ENCODE data around the gene UBASH3A. TPM values are rescaled to one million over a fixed set of nuclear protein-coding genes. Genes with fewer than 3 reads are reported as not detected.
"Not testable (repeated sequence)": the region's sequence is repeated elsewhere in the genome, so short reads cannot be mapped to it uniquely, and the experiment has no call there.

The UBASH3A gene
- total RNA-seq, 2 experiments from 2014 or later, result not detected

GRCh38 chr21:42407476-42407875 is 3.8 kb downstream of the UBASH3A start:
- intact Hi-C loops (cut with micrococcal nuclease; ENCODE audit: unreplicated experiment), result no loop called here
- POLR2A ChIA-PET, result no interaction called here
- TF ChIP-seq EZH2phosphoT487 (IDR thresholded peaks at IDR 0.05; ENCODE audit: borderline replicate concordance, low read depth, low read length) (no peak), CTCF (conservative IDR thresholded peaks at IDR 0.05; ENCODE audit: low read length) (no peak)
- Histone ChIP-seq H3K4me2 (ENCODE audit: low read length) (no peak overlapping the region), H3K9me3 (ENCODE audit: low read length) (no peaks in the 10 kb centered on the region), H3K9me2 (ENCODE audit: insufficient read depth, low read length) (no peaks in the 10 kb centered on the region), H4K20me1 (ENCODE audit: insufficient read depth, low read length) (no peaks in the 10 kb centered on the region), H3K36me3 (ENCODE audit: insufficient read depth, low read length) (no peaks in the 10 kb centered on the region), H3K79me2 (ENCODE audit: insufficient read depth, low read depth, low read length) (no peaks in the 10 kb centered on the region), H3K4me3 (ENCODE audit: low read depth, low read length, poor library complexity, severe bottlenecking) (no peak overlapping the region), H3K4me1 (ENCODE audit: insufficient read depth, low read length, poor library complexity, severe bottlenecking) (peaks cover 9% of the 10 kb centered on the region), H2AFZ (ENCODE audit: low read length) (no peak overlapping the region), H3K27ac (ENCODE audit: low read depth, low read length, poor library complexity, severe bottlenecking) (no peak overlapping the region)
- CTCF ChIA-PET (ENCODE audit: unreplicated experiment), result no interaction called here
- no peak for DNase-seq (ENCODE audit: low spot score)
- no TSS peak for BruUV-seq (replicated peaks)

GRCh38 chr21:42408718-42409117 is 5.0 kb downstream of the UBASH3A start:
- DNase-seq (ENCODE audit: low spot score); POLR2A ChIA-PET; CTCF ChIA-PET (ENCODE audit: unreplicated experiment); intact Hi-C loops (cut with micrococcal nuclease; ENCODE audit: unreplicated experiment); BruUV-seq (replicated peaks); H3K36me3 ChIP-seq (ENCODE audit: insufficient read depth, low read length); H3K9me3 ChIP-seq (ENCODE audit: low read length); H3K9me2 ChIP-seq (ENCODE audit: insufficient read depth, low read length); H4K20me1 ChIP-seq (ENCODE audit: insufficient read depth, low read length); H3K4me2 ChIP-seq (ENCODE audit: low read length); H2AFZ ChIP-seq (ENCODE audit: low read length); H3K4me3 ChIP-seq (ENCODE audit: low read depth, low read length, poor library complexity, severe bottlenecking); H3K27ac ChIP-seq (ENCODE audit: low read depth, low read length, poor library complexity, severe bottlenecking); H3K4me1 ChIP-seq (ENCODE audit: insufficient read depth, low read length, poor library complexity, severe bottlenecking); H3K79me2 ChIP-seq (ENCODE audit: insufficient read depth, low read depth, low read length): not testable (repeated sequence)

GRCh38 chr21:42409366-42409765 is 5.7 kb downstream of the UBASH3A start:
- no peak overlapping the region for H3K4me3 ChIP-seq (ENCODE audit: low read depth, low read length, poor library complexity, severe bottlenecking)
- H3K4me1 ChIP-seq (ENCODE audit: insufficient read depth, low read length, poor library complexity, severe bottlenecking), result peaks cover 9% of the 10 kb centered on the region
- no peak overlapping the region for H3K4me2 ChIP-seq (ENCODE audit: low read length)
- H3K36me3 ChIP-seq (ENCODE audit: insufficient read depth, low read length), result no peaks in the 10 kb centered on the region
- H3K9me2 ChIP-seq (ENCODE audit: insufficient read depth, low read length), result no peaks in the 10 kb centered on the region
- H3K27ac ChIP-seq (ENCODE audit: low read depth, low read length, poor library complexity, severe bottlenecking), result no peak overlapping the region
- H4K20me1 ChIP-seq (ENCODE audit: insufficient read depth, low read length), result no peaks in the 10 kb centered on the region
- BruUV-seq (replicated peaks), result no TSS peak
- TF ChIP-seq EZH2phosphoT487 (IDR thresholded peaks at IDR 0.05; ENCODE audit: borderline replicate concordance, low read depth, low read length) (no peak), CTCF (conservative IDR thresholded peaks at IDR 0.05; ENCODE audit: low read length) (no peak)
- DNase-seq (ENCODE audit: low spot score), result no peak
- H2AFZ ChIP-seq (ENCODE audit: low read length), result no peak overlapping the region
- H3K79me2 ChIP-seq (ENCODE audit: insufficient read depth, low read depth, low read length), result no peaks in the 10 kb centered on the region
- POLR2A ChIA-PET, result no interaction called here
- intact Hi-C loops (cut with micrococcal nuclease; ENCODE audit: unreplicated experiment), result no loop called here
- CTCF ChIA-PET (ENCODE audit: unreplicated experiment), result no interaction called here
- no peaks in the 10 kb centered on the region for H3K9me3 ChIP-seq (ENCODE audit: low read length)
